PC-9 (cell line): ENCODE data around the gene WFDC5. TPM values are rescaled to one million over a fixed set of nuclear protein-coding genes. Genes with fewer than 3 reads are reported as not detected.

Experiments
- BruUV-seq: library from RNA; stranded (reverse); fragments of 400-500 nt; replicated peaks from 2 replicates; lab custom pipeline; 2021; lab: Mats Ljungman, UMichigan
- CTCF ChIA-PET: fragments of 300-600 bp; sonication (Branson Sonifier 250); formaldehyde crosslinking; loops from one replicate; lab custom pipeline; 2022; ENCODE audit warnings: antibody characterized with exemption; lab: Charles Lee
- POLR2A ChIA-PET: fragments of 300-600 bp; sonication (Branson Sonifier 250); formaldehyde crosslinking; loops from one replicate; lab custom pipeline; 2022; ENCODE audit warnings: antibody characterized with exemption; ENCODE audit not compliant: unreplicated experiment; lab: Charles Lee
- DNase-seq, 2 experiments: peaks; one replicate each; pipeline versions ENCODE4 v3.0.0 to v3.0.0-alpha.2; 2015 to 2022; ENCODE audit warnings: mixed read lengths in 1 of 2
- H2AFZ ChIP-seq: fragments of 200-600 bp; sonication (generic); 2 replicates; pipeline ENCODE4 v1.8.1; 2017; ENCODE audit warnings: antibody characterized with exemption
- H3F3A ChIP-seq: fragments of 200-600 bp; sonication (generic); 2 replicates; pipeline ENCODE4 v1.8.1; 2017; ENCODE audit warnings: antibody characterized with exemption, mild to moderate bottlenecking, low read depth; ENCODE audit not compliant: insufficient read depth
- H3K27ac ChIP-seq: fragments of 200-600 bp; sonication (generic); 2 replicates; pipeline ENCODE4 v1.6.1; 2016; ENCODE audit warnings: mixed run types
- H3K27me3 ChIP-seq: fragments of 200-600 bp; sonication (generic); 2 replicates; pipeline ENCODE4 v1.6.1; 2016; ENCODE audit warnings: low read depth, mixed run types; ENCODE audit not compliant: insufficient read depth
- H3K36me3 ChIP-seq: fragments of 200-600 bp; sonication (generic); 2 replicates; pipeline ENCODE4 v1.6.1; 2016; ENCODE audit warnings: low read depth, mixed run types
- H3K4me1 ChIP-seq: fragments of 200-600 bp; sonication (generic); replicated peaks from 2 replicates; pipeline ENCODE4 v1.6.1; 2016; ENCODE audit warnings: mixed run types; ENCODE audit not compliant: insufficient read depth
- H3K4me2 ChIP-seq: fragments of 200-600 bp; sonication (generic); 2 replicates; pipeline ENCODE4 v1.6.1; 2017; ENCODE audit warnings: mixed run types
- H3K4me3 ChIP-seq: fragments of 200-600 bp; sonication (generic); 2 replicates; pipeline ENCODE4 v1.6.1; 2016; ENCODE audit warnings: mixed run types
- H3K79me2 ChIP-seq: fragments of 200-600 bp; sonication (generic); 2 replicates; pipeline ENCODE4 v1.6.1; 2017; ENCODE audit warnings: low read depth, mixed run types
- H3K9me2 ChIP-seq: fragments of 200-600 bp; sonication (generic); 2 replicates; pipeline ENCODE4 v1.8.1; 2017; ENCODE audit warnings: mild to moderate bottlenecking; ENCODE audit not compliant: insufficient read depth
- H3K9me3 ChIP-seq: fragments of 200-600 bp; sonication (generic); 2 replicates; pipeline ENCODE4 v1.8.1; 2016; ENCODE audit warnings: low read depth; ENCODE audit not compliant: insufficient read depth
- H4K20me1 ChIP-seq: fragments of 200-600 bp; sonication (generic); 2 replicates; pipeline ENCODE4 v1.8.1; 2017; ENCODE audit not compliant: insufficient read depth
- EZH2 ChIP-seq: fragments of 200-600 bp; sonication (generic); IDR thresholded peaks from 2 replicates; pipeline ENCODE4 v1.8.0; 2017; ENCODE audit warnings: antibody characterized with exemption, low read depth
- intact Hi-C: fragments of 100-400 bp; cut with micrococcal nuclease; formaldehyde crosslinking; loops from one replicate; pipeline ENCODE4 v1.10.0; 2022; ENCODE audit not compliant: unreplicated experiment
- total RNA-seq: library from RNA; stranded (reverse); gene quantifications from 2 replicates; pipeline ENCODE4 v1.2.3, GENCODE V29; 2021
- TF ChIP-seq, protein P1 (sequence below): fragments of 200-600 bp; sonication (generic); conservative IDR thresholded peaks from 2 replicates; pipeline ENCODE4 v1.6.1; 2017; ENCODE audit warnings: mixed run types, antibody characterized with exemption, mild to moderate bottlenecking, moderate library complexity

WFDC5 gene
- total RNA-seq, 1 experiment from 2014 or later, result not detected

DNA sequence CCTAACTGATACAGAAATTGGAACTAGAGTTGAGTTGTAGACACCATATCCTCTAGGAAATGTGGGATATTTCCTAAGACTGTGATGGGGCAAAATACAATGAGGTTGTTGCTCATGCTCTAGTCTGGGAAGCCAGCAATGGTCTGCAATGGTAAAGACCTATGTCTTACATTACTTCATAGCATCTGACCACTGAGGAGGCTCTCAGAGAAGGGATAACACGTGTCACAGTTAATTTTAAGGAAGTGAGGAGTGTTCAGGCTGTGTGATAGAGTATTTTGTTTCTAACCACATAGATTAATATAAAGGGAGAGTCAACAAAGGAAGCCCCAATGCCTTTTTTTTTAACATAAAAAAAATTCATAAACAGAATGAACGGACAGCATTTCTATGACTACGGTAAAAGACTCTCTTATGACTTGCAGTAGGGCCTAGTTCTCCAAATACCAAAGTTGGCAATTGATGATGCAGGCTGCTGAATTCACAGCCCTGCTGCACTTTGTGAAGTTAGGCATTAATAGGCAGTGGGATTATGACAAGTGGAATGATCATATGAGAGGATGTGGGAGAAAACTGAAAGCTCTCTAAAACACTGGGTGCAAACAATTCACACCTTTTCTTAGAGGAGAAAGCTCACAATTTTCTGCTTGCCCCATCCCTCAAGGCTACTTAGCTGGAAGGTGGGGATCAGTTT is 27.7 kb downstream of the WFDC5 start:
- TF ChIP-seq, protein P1, sequence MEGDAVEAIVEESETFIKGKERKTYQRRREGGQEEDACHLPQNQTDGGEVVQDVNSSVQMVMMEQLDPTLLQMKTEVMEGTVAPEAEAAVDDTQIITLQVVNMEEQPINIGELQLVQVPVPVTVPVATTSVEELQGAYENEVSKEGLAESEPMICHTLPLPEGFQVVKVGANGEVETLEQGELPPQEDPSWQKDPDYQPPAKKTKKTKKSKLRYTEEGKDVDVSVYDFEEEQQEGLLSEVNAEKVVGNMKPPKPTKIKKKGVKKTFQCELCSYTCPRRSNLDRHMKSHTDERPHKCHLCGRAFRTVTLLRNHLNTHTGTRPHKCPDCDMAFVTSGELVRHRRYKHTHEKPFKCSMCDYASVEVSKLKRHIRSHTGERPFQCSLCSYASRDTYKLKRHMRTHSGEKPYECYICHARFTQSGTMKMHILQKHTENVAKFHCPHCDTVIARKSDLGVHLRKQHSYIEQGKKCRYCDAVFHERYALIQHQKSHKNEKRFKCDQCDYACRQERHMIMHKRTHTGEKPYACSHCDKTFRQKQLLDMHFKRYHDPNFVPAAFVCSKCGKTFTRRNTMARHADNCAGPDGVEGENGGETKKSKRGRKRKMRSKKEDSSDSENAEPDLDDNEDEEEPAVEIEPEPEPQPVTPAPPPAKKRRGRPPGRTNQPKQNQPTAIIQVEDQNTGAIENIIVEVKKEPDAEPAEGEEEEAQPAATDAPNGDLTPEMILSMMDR, result no peak
- TF ChIP-seq EZH2, result no peak
- Histone ChIP-seq H3K4me1 (peaks cover 14% of the 10 kb centered on the region), H4K20me1 (no peaks in the 10 kb centered on the region), H3K27me3 (no peaks in the 10 kb centered on the region), H3K9me2 (no peaks in the 10 kb centered on the region), H3K9me3 (no peaks in the 10 kb centered on the region), H3K79me2 (no peaks in the 10 kb centered on the region), H3K27ac (peak overlapping the region; percentile 35), H3K36me3 (no peaks in the 10 kb centered on the region), H2AFZ (no peak overlapping the region), H3F3A (no peaks in the 10 kb centered on the region; the same call in none of the 2 replicates), H3K4me2 (peak overlapping the region; percentile 23; the same call in 1 of the 2 replicates), H3K4me3 (no peak overlapping the region)
- BruUV-seq, result no TSS peak
- CTCF ChIA-PET, result no interaction called here
- DNase-seq, result peak in 1 of 2 experiments; percentile 10
- POLR2A ChIA-PET, result no interaction called here
- intact Hi-C loops, result no loop called here

DNA sequence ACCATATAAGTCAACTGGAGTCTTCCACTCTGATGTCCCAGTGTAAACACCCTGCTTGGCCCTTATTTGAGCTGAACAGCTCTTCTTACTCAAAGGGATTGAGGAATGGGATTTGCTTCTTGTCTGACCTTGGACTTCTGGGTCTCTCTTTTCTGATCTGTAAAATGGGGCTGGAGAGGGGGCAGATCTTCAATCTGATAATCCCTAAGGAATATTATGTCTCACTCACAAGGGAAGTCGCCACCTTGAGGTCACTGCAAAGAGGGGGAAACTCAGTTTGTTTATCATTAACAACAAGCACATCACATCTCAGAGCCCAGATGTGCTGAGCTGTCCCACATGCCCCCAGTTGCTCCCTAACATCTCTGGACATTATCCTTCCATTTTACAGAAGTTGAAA is 29.1 kb downstream of the WFDC5 start:
- TF ChIP-seq, protein P1, result no peak
- TF ChIP-seq EZH2, result no peak

GRCh38 chr20:45085289-45085688 is 29.7 kb downstream of the WFDC5 start:
- Histone ChIP-seq H2AFZ (no peak overlapping the region), H3F3A (no peaks in the 10 kb centered on the region; the same call in none of the 2 replicates), H4K20me1 (no peaks in the 10 kb centered on the region), H3K9me3 (no peaks in the 10 kb centered on the region), H3K4me2 (no peak overlapping the region), H3K27me3 (no peaks in the 10 kb centered on the region), H3K27ac (no peak overlapping the region), H3K4me1 (peaks cover 14% of the 10 kb centered on the region), H3K79me2 (no peaks in the 10 kb centered on the region), H3K36me3 (peaks cover 7% of the 10 kb centered on the region; the same call in 1 of the 2 replicates), H3K4me3 (no peak overlapping the region), H3K9me2 (no peaks in the 10 kb centered on the region)
- POLR2A ChIA-PET, result no interaction called here
- CTCF ChIA-PET, result interaction anchor here (0.6 kb wide), 1 partner anchor 54 kb away, joined by 4 read pairs; no protein-coding TSS in a partner anchor
- no peak for TF ChIP-seq EZH2
- TF ChIP-seq, protein P1, result no peak
- BruUV-seq, result no TSS peak
- DNase-seq, result no peak
- intact Hi-C loops, result no loop called here

More for the DNA sequence above, 29.1 kb downstream of the WFDC5 start:
- no peak overlapping the region for H2AFZ ChIP-seq
- H3K79me2 ChIP-seq, result no peaks in the 10 kb centered on the region
- H4K20me1 ChIP-seq, result no peaks in the 10 kb centered on the region
- no peak overlapping the region for H3K27ac ChIP-seq
- intact Hi-C loops, result no loop called here
- H3F3A ChIP-seq, result no peaks in the 10 kb centered on the region; the same call in none of the 2 replicates
- BruUV-seq, result no TSS peak
- no peak overlapping the region for H3K4me3 ChIP-seq
- no peaks in the 10 kb centered on the region for H3K9me2 ChIP-seq
- H3K9me3 ChIP-seq, result no peaks in the 10 kb centered on the region
- DNase-seq, result no peak
- ChIA-PET POLR2A (no interaction called here), CTCF (interaction anchor here (0.6 kb wide), 1 partner anchor 54 kb away, joined by 4 read pairs; no protein-coding TSS in a partner anchor)
- H3K4me1 ChIP-seq, result peaks cover 14% of the 10 kb centered on the region
- H3K4me2 ChIP-seq, result no peak overlapping the region
- H3K36me3 ChIP-seq, result peaks cover 7% of the 10 kb centered on the region; the same call in 1 of the 2 replicates
- no peaks in the 10 kb centered on the region for H3K27me3 ChIP-seq
